OCI-LY7 (cell line): ENCODE data around the gene TGFB1I1. TPM values are rescaled to one million over a fixed set of nuclear protein-coding genes. Genes with fewer than 3 reads are reported as not detected.

Experiments used
- BruUV-seq: library from RNA; stranded (reverse); fragments of 400-500 nt; replicated peaks from 2 replicates; lab custom pipeline; 2021; lab: Mats Ljungman, UMichigan
- CTCF ChIA-PET: fragments of 300-600 bp; sonication (Branson Sonifier 250); formaldehyde crosslinking; loops from one replicate; lab custom pipeline; 2022; ENCODE audit warnings: antibody characterized with exemption; ENCODE audit not compliant: unreplicated experiment; lab: Charles Lee
- POLR2A ChIA-PET: fragments of 300-600 bp; sonication (Branson Sonifier 250); formaldehyde crosslinking; loops from one replicate; lab custom pipeline; 2022; ENCODE audit warnings: antibody characterized with exemption; lab: Charles Lee
- DNase-seq: peaks from one replicate; pipeline ENCODE4 v3.0.0-alpha.2; 2015; ENCODE audit warnings: low spot score
- H2AFZ ChIP-seq: fragments of 200-600 bp; sonication (generic), shearing (Covaris generic); 2 replicates; pipeline ENCODE4 v1.6.1; 2014; ENCODE audit warnings: mild to moderate bottlenecking, antibody characterized with exemption, low read length, moderate library complexity
- H3K27ac ChIP-seq: fragments of 200-600 bp; sonication (generic); 2 replicates; pipeline ENCODE4 v1.5.1; 2014; ENCODE audit warnings: mixed run types, low read depth, mild to moderate bottlenecking, moderate library complexity, low read length, inconsistent platforms; ENCODE audit not compliant: poor library complexity, severe bottlenecking
- H3K36me3 ChIP-seq: fragments of 200-600 bp; sonication (generic); 2 replicates; pipeline ENCODE4 v1.6.1; 2014; ENCODE audit warnings: mild to moderate bottlenecking, antibody characterized with exemption, low read length, moderate library complexity, mixed read lengths; ENCODE audit not compliant: insufficient read depth
- H3K4me1 ChIP-seq: fragments of 200-600 bp; sonication (generic); 2 replicates; pipeline ENCODE4 v1.5.1; 2014; ENCODE audit warnings: mild to moderate bottlenecking, low read length; ENCODE audit not compliant: insufficient read depth, poor library complexity, severe bottlenecking
- H3K4me2 ChIP-seq: fragments of 200-600 bp; sonication (generic); 2 replicates; pipeline ENCODE4 v1.6.1; 2014; ENCODE audit warnings: mild to moderate bottlenecking, low read length
- H3K4me3 ChIP-seq: fragments of 200-600 bp; sonication (generic); 2 replicates; pipeline ENCODE4 v1.5.1; 2014; ENCODE audit warnings: mild to moderate bottlenecking, low read depth, low read length; ENCODE audit not compliant: poor library complexity, severe bottlenecking
- H3K79me2 ChIP-seq: fragments of 200-600 bp; sonication (generic); 2 replicates; pipeline ENCODE4 v1.6.1; 2016; ENCODE audit warnings: low read depth, mild to moderate bottlenecking, low read length, moderate library complexity, mixed read lengths; ENCODE audit not compliant: insufficient read depth
- H3K9me2 ChIP-seq: fragments of 200-600 bp; sonication (generic); 2 replicates; pipeline ENCODE4 v1.6.1; 2016; ENCODE audit warnings: mild to moderate bottlenecking, low read length, mixed read lengths; ENCODE audit not compliant: insufficient read depth
- H3K9me3 ChIP-seq: fragments of 200-600 bp; sonication (generic); 2 replicates; pipeline ENCODE4 v1.6.1; 2014; ENCODE audit warnings: mild to moderate bottlenecking, mixed run types, low read length, mixed read lengths
- H4K20me1 ChIP-seq: fragments of 200-600 bp; sonication (generic); 2 replicates; pipeline ENCODE4 v1.6.1; 2014; ENCODE audit warnings: mild to moderate bottlenecking, antibody characterized with exemption, low read length, moderate library complexity, mixed read lengths; ENCODE audit not compliant: insufficient read depth
- EZH2phosphoT487 ChIP-seq: fragments of 200-600 bp; sonication (generic); IDR thresholded peaks from 2 replicates; pipeline ENCODE4 v1.6.1; 2018; ENCODE audit warnings: low read depth, borderline replicate concordance, mild to moderate bottlenecking, mixed run types, antibody characterized with exemption, low read length, moderate library complexity, mixed read lengths
- intact Hi-C: fragments of 100-400 bp; cut with micrococcal nuclease; formaldehyde crosslinking; loops from one replicate; pipeline ENCODE4 v1.10.0; 2022; ENCODE audit not compliant: unreplicated experiment
- total RNA-seq, 2 experiments: library from RNA; depleted of rRNA in 1 of 2; stranded (reverse); fragments of >200 nt in 1 of 2; shearing (Covaris generic) in 1 of 2; gene quantifications; 2 replicates each; pipeline ENCODE4 v1.2.3, GENCODE V29; 2014 to 2022
- TF ChIP-seq, protein P1 (sequence below): fragments of 200-600 bp; sonication (generic); conservative IDR thresholded peaks from 2 replicates; pipeline ENCODE4 v1.5.1; 2014; ENCODE audit warnings: mild to moderate bottlenecking, antibody characterized with exemption, low read length, moderate library complexity, mixed read lengths

Gene TGFB1I1
- total RNA-seq, 2 experiments from 2014 or later = 0.38 to 0.73 TPM

DNA sequence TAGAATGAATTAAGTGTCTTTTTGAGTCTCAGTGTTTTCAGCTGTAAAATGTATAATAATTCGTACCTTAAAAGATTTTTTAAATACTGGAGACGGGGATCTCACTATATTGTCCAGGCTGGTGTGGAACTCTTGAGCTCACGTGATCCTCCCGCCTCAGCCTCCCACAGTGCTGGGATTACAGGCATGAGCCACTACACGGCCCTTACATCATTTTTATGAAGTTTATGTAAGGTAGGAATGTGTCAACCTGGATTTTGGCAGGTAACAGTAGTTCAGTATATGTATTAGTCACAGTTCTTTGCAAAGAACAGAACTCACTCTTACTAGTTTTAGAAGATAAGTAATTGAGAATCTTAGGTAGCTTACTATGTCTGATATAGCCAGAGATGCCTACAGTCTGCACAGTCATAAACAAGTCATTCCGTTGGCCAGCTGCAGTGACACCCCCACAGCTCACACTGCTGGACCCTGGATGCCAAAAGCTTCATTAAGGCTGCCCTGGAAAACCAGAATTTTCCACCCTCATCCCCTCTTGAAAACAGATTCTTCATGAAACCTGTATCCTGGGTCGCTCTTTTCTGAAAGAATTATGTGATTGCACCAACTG is 43.2 kb upstream of the TGFB1I1 start:
- H3K4me3 ChIP-seq = no peak overlapping the region
- no peaks in the 10 kb centered on the region for H3K4me1 ChIP-seq
- no peaks in the 10 kb centered on the region for H3K79me2 ChIP-seq
- H3K27ac ChIP-seq = no peak overlapping the region
- ChIA-PET POLR2A (interaction anchor here (0.6 kb wide), 1 partner anchor 62 kb away, joined by 4 read pairs; no protein-coding TSS in a partner anchor), CTCF (no interaction called here)
- no TSS peak for BruUV-seq
- H3K36me3 ChIP-seq = no peaks in the 10 kb centered on the region
- no peak overlapping the region for H3K4me2 ChIP-seq
- no peaks in the 10 kb centered on the region for H3K9me2 ChIP-seq
- no peak for TF ChIP-seq EZH2phosphoT487
- TF ChIP-seq, protein P1, sequence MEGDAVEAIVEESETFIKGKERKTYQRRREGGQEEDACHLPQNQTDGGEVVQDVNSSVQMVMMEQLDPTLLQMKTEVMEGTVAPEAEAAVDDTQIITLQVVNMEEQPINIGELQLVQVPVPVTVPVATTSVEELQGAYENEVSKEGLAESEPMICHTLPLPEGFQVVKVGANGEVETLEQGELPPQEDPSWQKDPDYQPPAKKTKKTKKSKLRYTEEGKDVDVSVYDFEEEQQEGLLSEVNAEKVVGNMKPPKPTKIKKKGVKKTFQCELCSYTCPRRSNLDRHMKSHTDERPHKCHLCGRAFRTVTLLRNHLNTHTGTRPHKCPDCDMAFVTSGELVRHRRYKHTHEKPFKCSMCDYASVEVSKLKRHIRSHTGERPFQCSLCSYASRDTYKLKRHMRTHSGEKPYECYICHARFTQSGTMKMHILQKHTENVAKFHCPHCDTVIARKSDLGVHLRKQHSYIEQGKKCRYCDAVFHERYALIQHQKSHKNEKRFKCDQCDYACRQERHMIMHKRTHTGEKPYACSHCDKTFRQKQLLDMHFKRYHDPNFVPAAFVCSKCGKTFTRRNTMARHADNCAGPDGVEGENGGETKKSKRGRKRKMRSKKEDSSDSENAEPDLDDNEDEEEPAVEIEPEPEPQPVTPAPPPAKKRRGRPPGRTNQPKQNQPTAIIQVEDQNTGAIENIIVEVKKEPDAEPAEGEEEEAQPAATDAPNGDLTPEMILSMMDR = no peak
- H2AFZ ChIP-seq = no peak overlapping the region
- intact Hi-C loops = no loop called here
- no peaks in the 10 kb centered on the region for H4K20me1 ChIP-seq
- no peak for DNase-seq
- H3K9me3 ChIP-seq = no peaks in the 10 kb centered on the region

- Histone ChIP-seq H3K4me3 (no peak overlapping the region), H3K9me2 (no peaks in the 10 kb centered on the region), H3K27ac (no peak overlapping the region), H3K9me3 (no peaks in the 10 kb centered on the region), H3K79me2 (no peaks in the 10 kb centered on the region), H3K4me2 (no peak overlapping the region), H2AFZ (no peak overlapping the region), H4K20me1 (no peaks in the 10 kb centered on the region), H3K4me1 (no peaks in the 10 kb centered on the region), H3K36me3 (no peaks in the 10 kb centered on the region)
- no peak for DNase-seq
- no TSS peak for BruUV-seq
- CTCF ChIA-PET = no interaction called here
- TF ChIP-seq, protein P1 = no peak
- TF ChIP-seq EZH2phosphoT487 = no peak
- POLR2A ChIA-PET = interaction anchor here (1.1 kb wide), 1 partner anchor 9 kb away, joined by 3 read pairs; no protein-coding TSS in a partner anchor
- intact Hi-C loops = no loop called here
Observed at GRCh38 chr16:31429314-31429713, 42.6 kb upstream of the TGFB1I1 start.

DNA sequence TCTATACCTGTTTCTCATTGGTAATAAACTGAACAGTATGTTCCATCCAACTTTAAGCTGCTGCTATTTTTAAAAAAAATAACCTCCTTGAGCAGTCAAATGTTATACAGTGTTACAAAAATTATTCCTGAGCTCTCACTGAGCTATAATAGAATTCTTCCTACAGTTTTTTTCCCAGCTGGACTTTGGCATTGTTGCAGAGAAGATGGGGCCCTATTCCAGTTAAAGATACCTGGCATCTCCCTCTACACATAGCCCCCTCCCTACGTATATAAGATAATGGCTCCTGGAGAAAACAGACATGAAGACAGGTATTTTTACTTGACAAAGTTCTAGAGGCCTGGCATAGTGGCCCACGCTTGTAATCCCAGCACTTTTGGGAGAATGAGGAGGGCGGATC is 42.2 kb upstream of the TGFB1I1 start:
- TF ChIP-seq, protein P1 = no peak
- TF ChIP-seq EZH2phosphoT487 = no peak
- intact Hi-C loops = no loop called here
- Histone ChIP-seq H3K27ac (no peak overlapping the region), H3K4me3 (no peak overlapping the region), H4K20me1 (no peaks in the 10 kb centered on the region), H2AFZ (no peak overlapping the region), H3K4me2 (no peak overlapping the region), H3K9me3 (no peaks in the 10 kb centered on the region), H3K4me1 (no peaks in the 10 kb centered on the region), H3K9me2 (no peaks in the 10 kb centered on the region), H3K79me2 (no peaks in the 10 kb centered on the region), H3K36me3 (no peaks in the 10 kb centered on the region)
- BruUV-seq = no TSS peak
- POLR2A ChIA-PET = interaction anchor here (1.1 kb wide), 1 partner anchor 9 kb away, joined by 3 read pairs; no protein-coding TSS in a partner anchor
- no peak for DNase-seq
- CTCF ChIA-PET = no interaction called here
